Hepatocyte (in vitro differentiated cells): ENCODE measurements around the gene ADD1. TPM values are rescaled to one million over a fixed set of nuclear protein-coding genes. Genes with fewer than 3 reads are reported as not detected.

Experiments used
- DNase-seq: peaks from one replicate; pipeline ENCODE4 v3.0.0-alpha.2; 2016; ENCODE audit warnings: low spot score
- H2AFZ ChIP-seq: fragments of 200-600 bp; sonication (generic); 2 replicates; pipeline ENCODE4 v1.6.0; 2016; ENCODE audit warnings: antibody characterized with exemption, mild to moderate bottlenecking
- H3K27ac ChIP-seq: fragments of 200-600 bp; sonication (generic); 2 replicates; pipeline ENCODE4 v1.5.1; 2016; ENCODE audit warnings: mild to moderate bottlenecking
- H3K27me3 ChIP-seq: fragments of 200-600 bp; sonication (generic); 2 replicates; pipeline ENCODE4 v1.6.1; 2016
- H3K36me3 ChIP-seq: fragments of 200-600 bp; sonication (generic); replicated peaks from 2 replicates; pipeline ENCODE4 v1.5.1; 2016; ENCODE audit warnings: low read depth; ENCODE audit not compliant: insufficient read depth
- H3K4me1 ChIP-seq: fragments of 200-600 bp; sonication (generic); 2 replicates; pipeline ENCODE4 v1.5.1; 2016; ENCODE audit warnings: mild to moderate bottlenecking, moderate library complexity; ENCODE audit not compliant: insufficient read depth
- H3K4me2 ChIP-seq: fragments of 200-600 bp; sonication (generic); 2 replicates; pipeline ENCODE4 v1.6.0; 2016
- H3K4me3 ChIP-seq: fragments of 200-600 bp; sonication (generic); 2 replicates; pipeline ENCODE4 v1.5.1; 2016; ENCODE audit warnings: mild to moderate bottlenecking
- H3K79me2 ChIP-seq: fragments of 200-600 bp; sonication (generic); 2 replicates; pipeline ENCODE4 v1.6.0; 2017; ENCODE audit warnings: mild to moderate bottlenecking
- H3K9me2 ChIP-seq: fragments of 200-600 bp; sonication (generic); replicated peaks from 2 replicates; pipeline ENCODE4 v1.6.0; 2017; ENCODE audit warnings: mild to moderate bottlenecking; ENCODE audit not compliant: insufficient read depth
- H3K9me3 ChIP-seq: fragments of 200-600 bp; sonication (generic); 2 replicates; pipeline ENCODE4 v1.5.1; 2016; ENCODE audit warnings: low read depth, mild to moderate bottlenecking
- H4K20me1 ChIP-seq: fragments of 200-600 bp; sonication (generic); 2 replicates; pipeline ENCODE4 v1.6.0; 2016; ENCODE audit warnings: mild to moderate bottlenecking; ENCODE audit not compliant: insufficient read depth, poor library complexity, severe bottlenecking
- EZH2 ChIP-seq: fragments of 200-600 bp; sonication (generic); IDR thresholded peaks from 2 replicates; pipeline ENCODE4 v1.6.1; 2016; ENCODE audit warnings: antibody characterized with exemption, mild to moderate bottlenecking, borderline replicate concordance
- EZH2phosphoT487 ChIP-seq: fragments of 200-600 bp; sonication (generic); IDR thresholded peaks from one replicate; pipeline ENCODE4 v1.6.1; 2018; ENCODE audit warnings: antibody characterized with exemption, mild to moderate bottlenecking, low read depth, moderate library complexity; ENCODE audit not compliant: unreplicated experiment, severe bottlenecking
- WGBS: methylation state at CpG from one replicate; pipeline ENCODE4 v1.1.6; 2016; ENCODE audit warnings: low lambda C conversion rate; ENCODE audit errors: missing lambda C conversion rate; 5-methylcytosine and 5-hydroxymethylcytosine counted together
- polyA plus RNA-seq: library from polyadenylated mRNA; unstranded; fragments of >200 nt; fragmentation: Nextera tagmentation; extraction: Ambion mirVana; gene quantifications from 2 replicates; pipeline ENCODE4 v1.2.1, GENCODE V29; 2016
- total RNA-seq: library from RNA; depleted of rRNA; stranded (reverse); fragments of >200 nt; gene quantifications from 2 replicates; pipeline ENCODE4 v1.2.3, GENCODE V29; 2014
- TF ChIP-seq, protein P1 (sequence below): fragments of 200-600 bp; sonication (generic); IDR thresholded peaks from 2 replicates; pipeline ENCODE4 v1.5.1; 2016; ENCODE audit warnings: antibody characterized with exemption, mild to moderate bottlenecking; ENCODE audit not compliant: poor library complexity

ADD1 gene
- total and polyA plus RNA-seq, 2 experiments from 2014 or later: 179 to 208 TPM

DNA sequence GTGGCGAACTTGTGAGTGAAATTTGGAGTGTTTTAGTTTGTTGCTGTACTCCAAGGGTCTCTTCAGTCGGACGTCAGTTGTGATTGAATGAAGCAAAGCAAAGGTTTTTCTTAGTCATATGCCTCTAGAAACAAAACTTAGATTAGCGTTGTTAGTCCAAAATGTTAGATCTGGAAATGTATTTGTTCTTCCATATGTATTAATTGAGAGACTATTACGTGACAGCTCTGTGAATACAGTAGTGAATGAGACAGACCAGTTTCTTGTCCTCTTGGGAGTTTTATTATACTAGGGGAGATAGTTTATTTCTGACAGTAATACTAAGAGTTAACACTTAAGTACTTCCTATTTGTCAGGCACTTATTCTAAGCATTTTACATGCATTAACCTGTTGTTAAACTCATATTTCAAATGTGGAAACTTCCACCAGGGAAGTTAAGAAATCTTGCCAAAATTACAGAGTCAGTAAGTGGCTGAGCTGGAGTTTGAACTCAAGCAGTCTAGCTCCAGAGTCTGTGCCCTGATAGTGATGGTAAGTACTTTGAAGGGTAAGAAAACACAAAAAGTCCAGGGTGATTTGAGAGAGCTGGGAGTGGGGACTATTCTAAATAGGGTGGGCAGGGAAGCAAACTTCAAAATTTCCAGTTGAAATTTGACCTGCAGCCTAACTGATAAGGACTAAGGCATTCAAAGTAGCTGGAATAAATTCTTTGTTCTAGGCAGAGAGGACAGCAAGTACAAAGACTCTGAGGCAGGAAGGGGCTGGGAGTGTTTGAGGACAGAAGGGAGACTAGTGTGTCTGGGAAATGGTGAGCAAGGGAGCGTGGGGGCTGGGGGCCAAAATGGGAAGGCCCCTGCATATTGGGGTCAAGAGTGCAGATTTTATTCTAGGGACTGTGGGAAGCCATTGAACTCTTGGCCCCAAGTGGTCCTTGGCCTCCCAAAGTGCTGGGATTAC lies 17.0 kb downstream of the ADD1 start:
- no peak overlapping the region for H3K4me3 ChIP-seq
- H3K4me2 ChIP-seq: peak overlapping the region; percentile 59
- H3K9me2 ChIP-seq: no peaks in the 10 kb centered on the region
- H3K27ac ChIP-seq: peak overlapping the region; percentile 59
- DNase-seq: no peak
- TF ChIP-seq EZH2phosphoT487: no peak
- TF ChIP-seq EZH2: no peak
- TF ChIP-seq, protein P1, sequence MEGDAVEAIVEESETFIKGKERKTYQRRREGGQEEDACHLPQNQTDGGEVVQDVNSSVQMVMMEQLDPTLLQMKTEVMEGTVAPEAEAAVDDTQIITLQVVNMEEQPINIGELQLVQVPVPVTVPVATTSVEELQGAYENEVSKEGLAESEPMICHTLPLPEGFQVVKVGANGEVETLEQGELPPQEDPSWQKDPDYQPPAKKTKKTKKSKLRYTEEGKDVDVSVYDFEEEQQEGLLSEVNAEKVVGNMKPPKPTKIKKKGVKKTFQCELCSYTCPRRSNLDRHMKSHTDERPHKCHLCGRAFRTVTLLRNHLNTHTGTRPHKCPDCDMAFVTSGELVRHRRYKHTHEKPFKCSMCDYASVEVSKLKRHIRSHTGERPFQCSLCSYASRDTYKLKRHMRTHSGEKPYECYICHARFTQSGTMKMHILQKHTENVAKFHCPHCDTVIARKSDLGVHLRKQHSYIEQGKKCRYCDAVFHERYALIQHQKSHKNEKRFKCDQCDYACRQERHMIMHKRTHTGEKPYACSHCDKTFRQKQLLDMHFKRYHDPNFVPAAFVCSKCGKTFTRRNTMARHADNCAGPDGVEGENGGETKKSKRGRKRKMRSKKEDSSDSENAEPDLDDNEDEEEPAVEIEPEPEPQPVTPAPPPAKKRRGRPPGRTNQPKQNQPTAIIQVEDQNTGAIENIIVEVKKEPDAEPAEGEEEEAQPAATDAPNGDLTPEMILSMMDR: no peak
- H2AFZ ChIP-seq: no peak overlapping the region
- H4K20me1 ChIP-seq: peaks cover 88% of the 10 kb centered on the region
- no peaks in the 10 kb centered on the region for H3K9me3 ChIP-seq
- peaks cover 97% of the 10 kb centered on the region for H3K79me2 ChIP-seq
- H3K4me1 ChIP-seq: peaks cover 54% of the 10 kb centered on the region
- H3K36me3 ChIP-seq: no peaks in the 10 kb centered on the region
- H3K27me3 ChIP-seq: no peaks in the 10 kb centered on the region
- WGBS: 66% methylated on average over 6 of the region's 6 CpGs

DNA sequence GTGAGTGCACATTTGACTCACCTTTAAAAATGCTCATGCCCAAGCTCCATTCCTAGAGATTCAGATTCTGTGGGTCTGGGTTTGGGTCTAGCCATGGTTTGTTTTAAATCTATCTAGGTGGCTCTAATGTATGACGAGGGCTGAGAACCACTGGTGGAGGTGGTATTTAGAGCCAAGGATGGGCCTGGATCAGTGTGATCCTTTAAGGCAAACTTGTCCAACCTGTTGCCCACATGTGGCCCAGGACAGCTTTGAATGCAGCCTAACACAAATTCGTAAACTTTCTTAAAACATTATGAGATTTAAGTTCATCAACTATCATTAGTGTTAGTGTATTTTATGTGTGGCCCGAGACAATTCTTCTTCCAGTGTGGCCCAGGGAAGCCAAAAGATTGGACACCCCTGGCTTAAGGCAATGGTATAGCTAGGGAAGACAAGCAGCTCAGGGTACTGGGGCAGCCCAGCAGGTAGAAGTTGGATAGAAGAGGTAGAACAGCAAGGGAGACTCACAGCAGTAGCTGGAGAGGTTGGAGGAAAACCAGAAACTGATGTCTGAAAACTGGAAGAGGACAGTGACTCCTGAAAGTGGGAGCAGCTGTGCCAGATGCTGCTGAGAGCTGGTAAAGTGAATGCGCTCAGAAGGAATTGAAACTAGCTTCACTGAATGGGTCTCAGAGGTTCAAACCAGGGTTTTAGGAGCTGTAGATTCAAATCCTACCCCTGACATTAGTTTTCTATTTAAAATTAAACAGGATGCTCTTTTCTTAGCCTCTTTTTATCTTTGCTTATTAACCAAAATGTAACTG lies 18.2 kb downstream of the ADD1 start:
- TF ChIP-seq EZH2phosphoT487 (no peak), EZH2 (no peak)
- TF ChIP-seq, protein P1: no peak
- Histone ChIP-seq H3K79me2 (peaks cover 97% of the 10 kb centered on the region), H3K4me3 (no peak overlapping the region), H3K27me3 (no peaks in the 10 kb centered on the region), H3K4me1 (peaks cover 65% of the 10 kb centered on the region), H3K9me2 (no peaks in the 10 kb centered on the region), H4K20me1 (peaks cover 91% of the 10 kb centered on the region), H3K9me3 (no peaks in the 10 kb centered on the region), H3K4me2 (peak overlapping the region; percentile 59), H2AFZ (no peak overlapping the region), H3K27ac (peak overlapping the region; percentile 59), H3K36me3 (no peaks in the 10 kb centered on the region)
- DNase-seq: no peak
- 87% methylated on average over 4 of the region's 4 CpGs for WGBS

DNA sequence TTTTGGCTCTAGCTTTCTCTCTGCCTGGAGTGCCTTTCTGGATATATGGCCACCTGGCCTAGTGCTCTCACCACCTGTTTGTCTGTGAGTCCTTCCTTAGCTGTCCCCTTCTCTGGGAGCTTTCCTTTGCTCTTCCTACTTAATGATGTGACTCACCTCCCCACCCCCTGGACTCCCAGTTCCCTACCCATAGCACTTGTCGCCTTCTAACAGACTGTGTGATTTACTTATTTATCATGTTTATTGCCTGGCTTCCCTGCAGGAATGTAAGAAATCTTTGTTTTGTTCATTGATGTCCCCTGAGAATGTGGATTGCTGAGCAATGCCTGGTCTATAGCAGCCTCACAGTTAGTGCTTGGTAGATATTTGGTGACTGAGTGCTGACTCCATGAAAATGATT lies 18.9 kb downstream of the ADD1 start:
- peaks cover 72% of the 10 kb centered on the region for H3K4me1 ChIP-seq
- peaks cover 91% of the 10 kb centered on the region for H4K20me1 ChIP-seq
- peak; percentile 66 for DNase-seq

More for the DNA sequence above, 18.9 kb downstream of the ADD1 start:
- H3K79me2 ChIP-seq: peaks cover 97% of the 10 kb centered on the region
- H3K9me3 ChIP-seq: no peaks in the 10 kb centered on the region
- H3K27ac ChIP-seq: peak overlapping the region; percentile 59
- no peaks in the 10 kb centered on the region for H3K9me2 ChIP-seq
- H2AFZ ChIP-seq: no peak overlapping the region
- no peak for TF ChIP-seq EZH2
- TF ChIP-seq, protein P1: no peak
- TF ChIP-seq EZH2phosphoT487: no peak
- no peaks in the 10 kb centered on the region for H3K36me3 ChIP-seq
- H3K4me2 ChIP-seq: peak overlapping the region; percentile 59
- 25% methylated on average over 1 of the region's 1 CpG for WGBS
- no peaks in the 10 kb centered on the region for H3K27me3 ChIP-seq
- H3K4me3 ChIP-seq: no peak overlapping the region
